Neutrophil (primary cell): Measurements from ENCODE around the gene RNF217.
A peak's percentile ranks its signal among the peaks of the same experiment; 100 is the strongest.
"Not testable (repeated sequence)": the region's sequence is repeated elsewhere in the genome, so short reads cannot be mapped to it uniquely, and the experiment has no call there.

Experiments used
- H3K27ac ChIP-seq: fragments of 200-600 bp; sonication (generic); 2 replicates; pipeline ENCODE4 v1.5.1; 2016; ENCODE audit warnings: mild to moderate bottlenecking, moderate library complexity
- H3K27me3 ChIP-seq: fragments of 200-600 bp; sonication (generic); 2 replicates; pipeline ENCODE4 v1.6.0; 2016; ENCODE audit warnings: mild to moderate bottlenecking
- H3K36me3 ChIP-seq: fragments of 200-600 bp; sonication (generic); 2 replicates; pipeline ENCODE4 v1.5.1; 2017
- H3K4me1 ChIP-seq, 2 experiments: fragments of 200-600 bp in 1 of 2; sonication (generic) in 1 of 2; 1 replicate in 1 of 2; 2 replicates in 1 of 2; pipeline versions ENCODE4 v1.5.1 to v1.6.1; 2013 to 2016; ENCODE audit warnings: low read depth in 1 of 2, low read length in 1 of 2, mild to moderate bottlenecking in 1 of 2, moderate library complexity in 1 of 2; ENCODE audit not compliant: control insufficient read depth in 1 of 2, insufficient read depth in 1 of 2
- H3K4me3 ChIP-seq, 2 experiments: fragments of 200-600 bp in 1 of 2; sonication (generic) in 1 of 2; 1 replicate in 1 of 2; 2 replicates in 1 of 2; pipeline ENCODE4 v1.5.1; 2013 to 2016; ENCODE audit warnings: low read depth in 1 of 2, low read length in 1 of 2, mild to moderate bottlenecking in 1 of 2, moderate library complexity in 1 of 2
- H3K9me3 ChIP-seq: fragments of 200-600 bp; sonication (generic); 2 replicates; pipeline ENCODE4 v1.5.1; 2016
- CTCF ChIP-seq: fragments of 200-600 bp; sonication (generic); IDR thresholded peaks from 2 replicates; pipeline ENCODE4 v1.5.1; 2016; ENCODE audit warnings: antibody characterized with exemption

Gene RNF217

GRCh38 chr6:125063307-125063706, 101.1 kb downstream of the RNF217 start:
- Histone ChIP-seq H3K4me1 (peaks cover 31 to 43% of the 10 kb centered on the region in 2 experiments), H3K36me3 (no peaks in the 10 kb centered on the region), H3K4me3 (no peak overlapping the region), H3K27me3 (no peaks in the 10 kb centered on the region), H3K9me3 (no peaks in the 10 kb centered on the region), H3K27ac (no peak overlapping the region)
- no peak for TF ChIP-seq CTCF

GRCh38 chr6:125066140-125066539, 103.9 kb downstream of the RNF217 start:
- TF ChIP-seq CTCF, result no peak
- Histone ChIP-seq H3K36me3 (no peaks in the 10 kb centered on the region), H3K9me3 (no peaks in the 10 kb centered on the region), H3K27ac (no peak overlapping the region), H3K4me1 (peaks cover 37 to 43% of the 10 kb centered on the region in 2 experiments), H3K27me3 (no peaks in the 10 kb centered on the region), H3K4me3 (no peak overlapping the region)

- Histone ChIP-seq H3K27ac (peak overlapping the region; percentile 67), H3K4me3 (no peak overlapping the region), H3K4me1 (peaks cover 37 to 43% of the 10 kb centered on the region in 2 experiments), H3K27me3 (no peaks in the 10 kb centered on the region), H3K9me3 (no peaks in the 10 kb centered on the region), H3K36me3 (no peaks in the 10 kb centered on the region)
- no peak for TF ChIP-seq CTCF
These were observed 104.7 kb downstream of the RNF217 start for GRCh38 chr6:125066964-125067363.

- Histone ChIP-seq H3K27ac (peak overlapping the region; percentile 67), H3K9me3 (no peaks in the 10 kb centered on the region), H3K4me1 (peaks cover 37 to 43% of the 10 kb centered on the region in 2 experiments), H3K4me3 (no peak overlapping the region), H3K27me3 (no peaks in the 10 kb centered on the region), H3K36me3 (no peaks in the 10 kb centered on the region)
- no peak for TF ChIP-seq CTCF
These were observed 105.3 kb downstream of the RNF217 start for GRCh38 chr6:125067552-125067951.

- TF ChIP-seq CTCF, result no peak
- Histone ChIP-seq H3K27me3 (no peaks in the 10 kb centered on the region), H3K27ac (no peak overlapping the region), H3K36me3 (peaks cover 16% of the 10 kb centered on the region), H3K4me1 (peaks cover 2 to 9% of the 10 kb centered on the region in 2 experiments), H3K4me3 (no peak overlapping the region), H3K9me3 (no peaks in the 10 kb centered on the region)
These were observed 110.8 kb downstream of the RNF217 start for GRCh38 chr6:125073071-125073470.

- Histone ChIP-seq H3K27me3 (no peaks in the 10 kb centered on the region), H3K36me3 (peaks cover 25% of the 10 kb centered on the region), H3K4me3 (no peak overlapping the region), H3K27ac (no peak overlapping the region), H3K9me3 (no peaks in the 10 kb centered on the region), H3K4me1 (peaks cover 0 to 1% of the 10 kb centered on the region in 2 experiments)
- TF ChIP-seq CTCF, result no peak
These were observed 111.9 kb downstream of the RNF217 start for GRCh38 chr6:125074120-125074519.

GRCh38 chr6:125075073-125075472, 112.8 kb downstream of the RNF217 start:
- H3K27ac ChIP-seq, H3K4me3 ChIP-seq, H3K27me3 ChIP-seq, H3K4me1 ChIP-seq, H3K9me3 ChIP-seq: not testable (repeated sequence)
- H3K36me3 ChIP-seq, result peaks cover 25% of the 10 kb centered on the region
